GF-D8 (cell line): ENCODE data around the gene CCDC197.

ENCODE experiments used
- DNase-seq: peaks from one replicate; lab custom pipeline; 2025; lab: John Stamatoyannopoulos, UW

The CCDC197 gene

GRCh38 chr14:94043111-94043755, 46.1 kb downstream of the CCDC197 start:
- DNase-seq = no peak

- DNase-seq = no peak
These were observed 46.8 kb downstream of the CCDC197 start for GRCh38 chr14:94043756-94044475.

GRCh38 chr14:94044476-94045091, 47.5 kb downstream of the CCDC197 start:
- DNase-seq = no peak

- DNase-seq = no peak
These were observed 48.0 kb downstream of the CCDC197 start for GRCh38 chr14:94045101-94045500.

GRCh38 chr14:94045563-94046345, 48.7 kb downstream of the CCDC197 start:
- DNase-seq = no peak

GRCh38 chr14:94046696-94047250, 49.7 kb downstream of the CCDC197 start:
- DNase-seq = no peak

- no peak for DNase-seq
These were observed 50.5 kb downstream of the CCDC197 start for GRCh38 chr14:94047581-94047980.

- DNase-seq = no peak
These were observed 51.9 kb downstream of the CCDC197 start for GRCh38 chr14:94048691-94049624.

- DNase-seq = no peak
These were observed 52.5 kb downstream of the CCDC197 start for GRCh38 chr14:94049625-94050023.

GRCh38 chr14:94050231-94050880, 53.3 kb downstream of the CCDC197 start:
- DNase-seq = no peak

GRCh38 chr14:94051115-94051514, 54.0 kb downstream of the CCDC197 start:
- DNase-seq = no peak

GRCh38 chr14:94051779-94052178, 54.7 kb downstream of the CCDC197 start:
- DNase-seq = no peak

GRCh38 chr14:94052199-94052598, 55.1 kb downstream of the CCDC197 start:
- no peak for DNase-seq

GRCh38 chr14:94052662-94053061, 55.6 kb downstream of the CCDC197 start:
- no peak for DNase-seq

- DNase-seq = no peak
These were observed 57.3 kb downstream of the CCDC197 start for GRCh38 chr14:94054401-94054800.

GRCh38 chr14:94054936-94055335, 57.8 kb downstream of the CCDC197 start:
- DNase-seq = no peak

GRCh38 chr14:94056579-94057308, 59.6 kb downstream of the CCDC197 start:
- DNase-seq = no peak

- DNase-seq = no peak
These were observed 61.1 kb downstream of the CCDC197 start for GRCh38 chr14:94058128-94058673.
